RWPE2 (cell line): ENCODE results near the gene ABCA1.
"Not testable (repeated sequence)": the region's sequence is repeated elsewhere in the genome, so short reads cannot be mapped to it uniquely, and the experiment has no call there.

Source experiments
- ATAC-seq: fragments of 200-7000 bp; cut with Tn5 transposase; 3 replicates; pipeline ENCODE4 v1.9.1; 2021; ENCODE audit warnings: low read depth
- DNase-seq: peaks from one replicate; pipeline ENCODE4 v3.0.0-alpha.2; 2020; ENCODE audit warnings: low spot score
- H3K27ac ChIP-seq: fragments of 450-650 bp; 2 replicates; pipeline ENCODE4 v1.5.1; 2017; ENCODE audit warnings: mild to moderate bottlenecking; ENCODE audit not compliant: poor library complexity, severe bottlenecking
- H3K27me3 ChIP-seq: fragments of 250-450 bp; sonication (Bioruptor Pico); 2 replicates; pipeline ENCODE4 v1.5.1; 2021; ENCODE audit warnings: mild to moderate bottlenecking, moderate library complexity; ENCODE audit not compliant: insufficient read depth, poor library complexity, severe bottlenecking
- H3K36me3 ChIP-seq: fragments of 250-450 bp; sonication (Bioruptor Pico); 2 replicates; pipeline ENCODE4 v1.5.1; 2020; ENCODE audit warnings: low read depth, mild to moderate bottlenecking, moderate library complexity
- H3K4me1 ChIP-seq: fragments of 250-450 bp; sonication (Bioruptor Pico); 2 replicates; pipeline ENCODE4 v1.5.1; 2021; ENCODE audit warnings: mild to moderate bottlenecking, moderate library complexity; ENCODE audit not compliant: insufficient read depth, poor library complexity, severe bottlenecking
- H3K4me3 ChIP-seq: fragments of 250-450 bp; sonication (Bioruptor Pico); 2 replicates; pipeline ENCODE4 v1.5.1; 2021; ENCODE audit warnings: mild to moderate bottlenecking, moderate library complexity; ENCODE audit not compliant: severe bottlenecking
- H3K9me3 ChIP-seq: fragments of 250-450 bp; sonication (Bioruptor Pico); 2 replicates; pipeline ENCODE4 v1.5.1; 2021; ENCODE audit warnings: mild to moderate bottlenecking, moderate library complexity; ENCODE audit not compliant: severe bottlenecking
- TF ChIP-seq, protein P1 (sequence below): fragments of 450-650 bp; IDR thresholded peaks from one replicate; pipeline ENCODE4 v1.5.1; 2017; ENCODE audit warnings: mild to moderate bottlenecking, moderate library complexity; ENCODE audit not compliant: poor library complexity, severe bottlenecking

ABCA1 gene, protein sequence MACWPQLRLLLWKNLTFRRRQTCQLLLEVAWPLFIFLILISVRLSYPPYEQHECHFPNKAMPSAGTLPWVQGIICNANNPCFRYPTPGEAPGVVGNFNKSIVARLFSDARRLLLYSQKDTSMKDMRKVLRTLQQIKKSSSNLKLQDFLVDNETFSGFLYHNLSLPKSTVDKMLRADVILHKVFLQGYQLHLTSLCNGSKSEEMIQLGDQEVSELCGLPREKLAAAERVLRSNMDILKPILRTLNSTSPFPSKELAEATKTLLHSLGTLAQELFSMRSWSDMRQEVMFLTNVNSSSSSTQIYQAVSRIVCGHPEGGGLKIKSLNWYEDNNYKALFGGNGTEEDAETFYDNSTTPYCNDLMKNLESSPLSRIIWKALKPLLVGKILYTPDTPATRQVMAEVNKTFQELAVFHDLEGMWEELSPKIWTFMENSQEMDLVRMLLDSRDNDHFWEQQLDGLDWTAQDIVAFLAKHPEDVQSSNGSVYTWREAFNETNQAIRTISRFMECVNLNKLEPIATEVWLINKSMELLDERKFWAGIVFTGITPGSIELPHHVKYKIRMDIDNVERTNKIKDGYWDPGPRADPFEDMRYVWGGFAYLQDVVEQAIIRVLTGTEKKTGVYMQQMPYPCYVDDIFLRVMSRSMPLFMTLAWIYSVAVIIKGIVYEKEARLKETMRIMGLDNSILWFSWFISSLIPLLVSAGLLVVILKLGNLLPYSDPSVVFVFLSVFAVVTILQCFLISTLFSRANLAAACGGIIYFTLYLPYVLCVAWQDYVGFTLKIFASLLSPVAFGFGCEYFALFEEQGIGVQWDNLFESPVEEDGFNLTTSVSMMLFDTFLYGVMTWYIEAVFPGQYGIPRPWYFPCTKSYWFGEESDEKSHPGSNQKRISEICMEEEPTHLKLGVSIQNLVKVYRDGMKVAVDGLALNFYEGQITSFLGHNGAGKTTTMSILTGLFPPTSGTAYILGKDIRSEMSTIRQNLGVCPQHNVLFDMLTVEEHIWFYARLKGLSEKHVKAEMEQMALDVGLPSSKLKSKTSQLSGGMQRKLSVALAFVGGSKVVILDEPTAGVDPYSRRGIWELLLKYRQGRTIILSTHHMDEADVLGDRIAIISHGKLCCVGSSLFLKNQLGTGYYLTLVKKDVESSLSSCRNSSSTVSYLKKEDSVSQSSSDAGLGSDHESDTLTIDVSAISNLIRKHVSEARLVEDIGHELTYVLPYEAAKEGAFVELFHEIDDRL (N-terminal part only)

DNA sequence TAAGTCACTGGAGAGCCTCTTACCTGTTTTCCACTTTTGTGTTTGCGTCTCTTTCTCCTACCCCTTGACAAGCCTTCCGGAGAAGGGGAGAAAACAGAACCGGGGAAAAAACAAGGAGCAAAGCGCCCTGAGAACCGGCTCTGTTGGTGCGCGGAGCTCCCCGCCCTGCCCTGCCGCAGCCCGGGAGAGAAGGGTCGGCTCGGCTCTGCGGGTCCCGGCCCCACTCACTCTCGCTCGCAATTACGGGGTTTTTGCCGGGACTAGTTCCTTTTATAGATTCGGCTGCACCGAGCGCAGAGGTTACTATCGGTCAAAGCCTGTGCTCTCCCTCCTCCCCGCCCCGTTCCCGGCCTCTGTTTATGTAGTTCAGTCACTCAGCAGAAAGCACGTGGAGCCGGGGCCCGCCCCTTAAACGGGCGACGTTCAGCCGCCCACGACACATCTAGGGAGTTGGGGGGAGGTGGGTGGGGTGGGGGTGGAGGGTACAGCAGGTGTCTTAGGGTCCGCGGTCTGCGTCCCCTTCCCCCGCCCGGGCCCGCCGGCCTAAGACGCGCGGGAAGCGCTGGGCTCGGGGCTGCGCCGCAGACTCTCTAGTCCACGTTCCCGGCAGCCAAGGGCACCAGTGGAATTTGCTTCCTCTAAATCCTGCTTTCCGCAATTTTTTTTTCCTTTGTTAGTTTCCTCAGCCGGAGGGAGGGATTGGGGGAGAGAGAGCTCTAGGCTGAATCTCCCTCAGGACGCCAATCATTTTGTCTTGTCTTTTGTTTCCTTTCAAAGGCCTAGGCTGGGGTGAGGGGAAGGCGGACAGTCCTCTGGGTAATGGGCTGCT is at the start of gene ABCA1:
Gene ABCA1 (minus strand): TSS at position 244 of the 829 bp plus-strand sequence. CDS start 24,476 bp downstream, outside the sequence.
- Histone ChIP-seq H3K9me3 (no peaks in the 10 kb centered on the region), H3K27me3 (no peaks in the 10 kb centered on the region), H3K4me1 (peaks cover 5% of the 10 kb centered on the region), H3K27ac (peak within 1 kb of the TSS; percentile 34), H3K36me3 (no peaks in the 10 kb centered on the region), H3K4me3 (peak within 1 kb of the TSS; percentile 45)
- ATAC-seq (peak; percentile 57), DNase-seq (peak; percentile 89)
- TF ChIP-seq, protein P1, sequence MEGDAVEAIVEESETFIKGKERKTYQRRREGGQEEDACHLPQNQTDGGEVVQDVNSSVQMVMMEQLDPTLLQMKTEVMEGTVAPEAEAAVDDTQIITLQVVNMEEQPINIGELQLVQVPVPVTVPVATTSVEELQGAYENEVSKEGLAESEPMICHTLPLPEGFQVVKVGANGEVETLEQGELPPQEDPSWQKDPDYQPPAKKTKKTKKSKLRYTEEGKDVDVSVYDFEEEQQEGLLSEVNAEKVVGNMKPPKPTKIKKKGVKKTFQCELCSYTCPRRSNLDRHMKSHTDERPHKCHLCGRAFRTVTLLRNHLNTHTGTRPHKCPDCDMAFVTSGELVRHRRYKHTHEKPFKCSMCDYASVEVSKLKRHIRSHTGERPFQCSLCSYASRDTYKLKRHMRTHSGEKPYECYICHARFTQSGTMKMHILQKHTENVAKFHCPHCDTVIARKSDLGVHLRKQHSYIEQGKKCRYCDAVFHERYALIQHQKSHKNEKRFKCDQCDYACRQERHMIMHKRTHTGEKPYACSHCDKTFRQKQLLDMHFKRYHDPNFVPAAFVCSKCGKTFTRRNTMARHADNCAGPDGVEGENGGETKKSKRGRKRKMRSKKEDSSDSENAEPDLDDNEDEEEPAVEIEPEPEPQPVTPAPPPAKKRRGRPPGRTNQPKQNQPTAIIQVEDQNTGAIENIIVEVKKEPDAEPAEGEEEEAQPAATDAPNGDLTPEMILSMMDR: no peak

DNA sequence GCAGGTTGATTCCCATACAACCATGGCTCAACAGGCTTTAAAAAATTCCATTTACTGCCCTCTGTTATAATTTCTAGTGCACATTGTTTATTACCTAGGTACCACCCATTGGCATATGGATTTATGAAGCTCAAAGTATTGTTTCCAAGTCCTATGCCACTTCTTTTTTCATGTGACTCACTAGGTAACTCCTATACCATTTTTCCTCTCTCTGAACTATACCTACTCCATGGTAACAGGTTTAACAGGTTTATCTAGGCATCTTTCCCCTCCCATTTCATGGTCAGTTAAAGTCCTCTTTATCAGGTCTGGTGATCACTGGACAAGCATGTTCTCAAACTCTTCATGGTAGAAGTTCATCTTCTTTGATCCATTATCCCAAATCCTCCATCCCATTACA is 49.6 kb upstream of the ABCA1 start:
- DNase-seq (no peak), ATAC-seq (peak; percentile 29; the same call in 2 of the 3 replicates)
- Histone ChIP-seq H3K9me3 (no peaks in the 10 kb centered on the region), H3K4me1 (no peaks in the 10 kb centered on the region), H3K27ac (no peak overlapping the region), H3K27me3 (no peaks in the 10 kb centered on the region), H3K4me3 (no peak overlapping the region), H3K36me3 (no peaks in the 10 kb centered on the region)
- TF ChIP-seq, protein P1: no peak

DNA sequence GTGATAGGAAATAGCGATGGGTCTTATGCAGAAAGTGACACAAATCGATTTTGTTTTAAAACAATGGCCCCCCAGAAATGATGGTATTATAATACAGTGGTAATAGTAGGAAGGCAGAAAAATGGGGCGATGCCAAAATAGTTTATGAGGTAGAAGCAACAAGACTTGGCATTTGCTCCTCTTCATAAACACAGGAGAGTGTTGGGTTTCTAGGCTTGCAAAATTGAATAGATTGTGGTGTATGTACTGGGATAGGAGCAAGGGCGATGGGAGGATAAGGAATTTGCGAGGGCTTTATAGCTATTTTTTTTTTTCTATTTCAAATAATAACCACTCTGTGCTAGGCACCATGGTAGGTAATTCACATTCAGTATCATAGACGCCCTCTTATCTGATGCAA is 49.2 kb upstream of the ABCA1 start:
- no peak for DNase-seq
- H3K27me3 ChIP-seq: no peaks in the 10 kb centered on the region
- no peaks in the 10 kb centered on the region for H3K36me3 ChIP-seq
- H3K27ac ChIP-seq: no peak overlapping the region
- H3K4me1 ChIP-seq: no peaks in the 10 kb centered on the region
- ATAC-seq: no peak
- TF ChIP-seq, protein P1: no peak
- no peak overlapping the region for H3K4me3 ChIP-seq
- H3K9me3 ChIP-seq: no peaks in the 10 kb centered on the region

DNA sequence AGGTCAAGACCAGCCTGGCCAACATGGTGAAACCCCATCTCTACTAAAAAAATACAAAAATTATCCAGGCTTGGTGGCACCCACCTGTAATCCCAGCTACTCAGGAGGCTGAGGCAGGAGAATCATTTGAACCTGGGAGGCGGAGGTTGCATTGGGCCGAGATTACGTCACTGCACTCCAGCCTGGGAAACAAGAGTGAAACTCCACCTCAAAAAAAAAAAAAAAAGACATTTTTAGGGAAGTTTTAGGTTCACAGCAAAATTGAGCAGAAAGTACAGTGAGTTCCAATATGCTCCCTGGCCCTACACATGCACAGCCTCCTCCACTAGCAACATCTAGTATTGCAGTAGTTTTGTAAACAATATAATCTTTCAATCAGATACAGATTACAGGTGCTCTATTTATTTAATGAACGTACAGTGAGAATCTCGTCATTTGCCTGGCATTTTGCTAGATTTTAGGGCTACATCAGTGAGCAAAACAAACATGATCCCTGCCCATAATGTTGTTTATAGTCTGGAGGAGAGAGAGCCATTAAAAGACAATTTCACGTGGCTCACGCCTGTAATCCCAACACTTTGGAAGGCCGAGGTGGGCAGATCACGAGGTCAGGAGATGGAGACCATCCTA is 48.1 kb upstream of the ABCA1 start:
- not testable (repeated sequence) for H3K27ac ChIP-seq, DNase-seq, H3K4me1 ChIP-seq, H3K36me3 ChIP-seq, H3K27me3 ChIP-seq, H3K9me3 ChIP-seq, ATAC-seq, H3K4me3 ChIP-seq
